HG03045 (cell line): ENCODE results near the gene TSPAN15.

Source experiments
- ATAC-seq: cut with Tn5 transposase; IDR thresholded peaks from one replicate; pipeline ENCODE4 v1.9.1; 2021; ENCODE audit warnings: mild to moderate bottlenecking, moderate library complexity; ENCODE audit not compliant: unreplicated experiment

TSPAN15 gene

DNA sequence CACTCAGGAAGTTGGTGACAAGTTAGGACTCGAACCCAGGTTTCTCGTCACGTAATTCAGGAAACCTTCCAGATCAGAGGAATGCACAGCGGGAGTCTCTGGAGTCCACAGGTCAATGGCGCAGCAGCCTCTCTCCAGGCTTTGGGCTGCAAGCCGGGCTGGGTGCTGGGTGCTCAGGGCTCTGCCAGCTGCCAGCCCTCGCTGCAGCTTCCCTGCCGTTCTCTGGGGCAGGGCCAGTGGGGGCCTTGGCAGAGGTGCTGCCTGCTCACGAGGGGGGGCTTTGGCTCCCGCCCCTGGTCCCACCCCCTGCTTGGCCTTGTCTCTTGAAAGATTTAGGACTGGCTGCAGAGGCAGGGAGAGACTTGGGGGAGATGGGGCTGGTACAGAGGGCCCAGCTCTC, 34.6 kb upstream of the TSPAN15 start, which contains the start of gene TACR2:
TSS of gene TACR2 (minus strand) at position 224 of the 400 bp plus-strand sequence. CDS start 595 bp downstream, outside the sequence.
- ATAC-seq = no peak

DNA sequence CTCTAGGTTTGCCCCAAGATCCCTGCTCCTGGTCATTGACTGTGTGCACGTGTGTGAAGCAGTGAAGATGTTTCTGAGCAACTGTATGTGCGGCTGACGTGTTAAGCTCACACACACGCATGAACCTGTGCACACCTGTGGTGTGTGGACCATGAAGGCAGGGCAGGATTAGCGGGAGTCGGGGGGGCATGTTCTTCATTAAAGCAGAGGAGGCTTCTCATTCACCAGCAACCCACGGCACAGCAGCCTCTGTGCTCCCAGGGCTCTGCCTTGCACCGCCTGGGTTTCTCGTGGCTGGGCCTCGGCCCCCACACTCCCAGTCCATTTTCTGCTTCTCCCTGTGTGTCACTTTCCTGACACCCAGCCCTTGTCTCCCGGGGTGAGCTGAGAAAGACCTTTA, 33.7 kb upstream of the TSPAN15 start:
- ATAC-seq = no peak

DNA sequence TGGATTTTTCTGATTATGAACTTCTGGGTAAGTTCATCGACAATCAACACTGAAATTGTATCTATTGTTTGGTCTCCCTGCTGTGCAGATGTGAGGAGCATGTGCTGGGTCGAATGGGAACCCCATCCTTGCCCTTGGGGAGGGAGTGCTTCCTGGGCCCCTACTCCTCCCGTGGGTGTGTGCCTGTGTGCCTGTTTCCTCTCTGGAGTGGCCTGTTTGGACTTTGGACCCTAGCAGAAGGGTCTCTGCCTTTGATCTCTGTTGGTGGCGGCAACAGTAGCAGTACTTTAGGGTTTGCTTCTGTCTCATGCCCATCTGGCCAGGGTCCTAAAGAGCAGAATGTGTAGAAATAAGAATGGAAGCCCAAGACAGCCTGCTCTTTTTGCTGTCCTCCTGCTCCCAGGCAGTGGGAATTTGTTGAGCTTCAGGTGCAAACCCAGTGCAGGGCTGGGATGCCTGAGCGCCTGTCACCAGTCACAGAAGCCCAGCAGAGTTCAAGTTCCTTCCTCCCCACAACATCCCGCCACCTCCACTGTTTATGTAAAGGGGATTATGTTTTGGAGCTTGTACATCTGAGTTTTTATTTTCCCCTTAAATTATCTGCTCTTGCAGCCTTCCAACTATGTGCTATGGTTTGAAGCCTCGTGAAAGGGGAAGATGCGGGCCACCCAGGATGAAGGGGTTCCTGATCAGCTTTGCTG, 33.1 kb upstream of the TSPAN15 start:
- no peak for ATAC-seq

DNA sequence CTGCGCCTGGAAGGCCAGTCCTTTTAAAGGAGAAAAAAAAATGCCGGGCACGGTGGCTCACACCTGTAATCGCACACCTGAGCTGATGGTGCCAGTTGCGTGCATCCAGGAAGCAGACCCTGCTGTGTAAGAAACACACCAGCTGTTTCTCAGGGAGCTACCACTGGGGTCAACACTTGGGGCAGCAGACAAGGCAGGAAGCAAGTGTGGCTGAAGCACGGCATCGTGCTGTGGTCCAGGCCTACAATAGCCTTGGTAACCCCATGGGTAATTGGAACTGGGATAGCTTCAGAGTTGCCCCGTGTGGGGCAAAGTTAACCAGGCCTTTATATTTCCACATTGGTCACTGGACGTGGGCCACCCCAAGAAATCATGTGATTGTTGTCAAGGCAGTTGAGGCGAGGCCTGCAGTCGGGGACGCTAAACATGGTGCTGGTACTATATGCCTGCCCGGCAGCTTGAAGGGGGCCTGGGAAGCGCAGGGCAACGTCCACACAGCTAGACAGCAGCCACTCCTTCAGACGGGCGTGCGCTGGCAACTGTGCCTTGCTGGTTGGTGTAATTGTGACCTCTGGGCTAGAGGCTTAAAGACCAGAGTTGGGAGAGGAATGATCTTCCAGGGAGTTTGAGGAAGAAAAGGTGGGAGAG, 32.0 kb upstream of the TSPAN15 start:
- no peak for ATAC-seq

DNA sequence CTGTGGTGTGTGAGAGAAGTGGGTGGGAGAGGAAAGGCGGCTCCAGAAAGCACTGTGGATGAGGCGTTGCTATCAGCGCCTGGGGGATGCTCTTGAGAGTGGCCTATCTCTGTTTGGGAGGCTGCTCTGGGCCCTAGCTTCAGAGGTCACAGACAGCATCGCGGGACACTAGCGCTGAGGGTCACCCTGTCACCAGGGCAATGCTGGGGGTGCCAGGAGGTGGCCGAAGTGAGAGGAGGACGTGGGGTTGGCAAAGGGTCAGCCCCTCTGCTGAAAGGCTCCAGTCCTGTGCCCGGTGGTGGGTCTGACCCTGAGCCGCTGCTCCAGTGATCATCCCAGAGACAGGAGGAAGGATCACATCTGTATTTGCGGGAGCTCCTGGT, 31.5 kb upstream of the TSPAN15 start:
- no peak for ATAC-seq

DNA sequence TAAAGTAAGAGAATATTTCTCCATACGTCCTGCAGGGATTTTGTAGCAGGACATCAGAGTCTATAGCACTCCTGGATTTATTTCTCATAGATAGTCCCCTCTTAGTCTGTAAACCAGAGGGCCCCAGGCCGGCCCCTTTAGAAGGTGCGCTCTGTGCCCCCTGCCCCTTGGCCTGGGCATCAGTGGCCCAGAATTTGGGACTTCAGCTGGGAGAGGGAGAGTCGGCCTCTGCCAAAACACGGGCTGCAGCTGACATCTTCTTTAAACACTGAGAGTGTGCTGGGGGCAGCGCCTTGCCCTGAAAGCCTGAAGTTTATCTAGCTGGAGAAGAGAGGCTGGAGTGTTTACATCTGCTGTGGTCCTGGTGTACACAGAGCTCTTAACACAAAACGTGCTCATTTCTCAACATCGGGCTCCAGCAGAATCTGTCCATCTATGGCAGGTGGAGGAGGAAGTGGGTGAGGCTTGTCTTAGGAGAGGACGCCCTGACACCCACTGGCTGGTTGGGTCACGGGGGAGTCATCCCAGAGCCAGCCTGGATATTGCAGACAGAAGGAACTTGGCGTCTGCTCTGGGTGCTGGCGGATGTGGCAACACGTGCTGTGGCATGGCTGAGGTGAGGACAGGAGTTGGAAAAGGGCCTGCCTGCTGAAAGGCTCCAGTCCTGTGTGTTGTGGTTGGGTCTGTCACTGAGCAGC, 29.5 kb upstream of the TSPAN15 start:
- no peak for ATAC-seq

DNA sequence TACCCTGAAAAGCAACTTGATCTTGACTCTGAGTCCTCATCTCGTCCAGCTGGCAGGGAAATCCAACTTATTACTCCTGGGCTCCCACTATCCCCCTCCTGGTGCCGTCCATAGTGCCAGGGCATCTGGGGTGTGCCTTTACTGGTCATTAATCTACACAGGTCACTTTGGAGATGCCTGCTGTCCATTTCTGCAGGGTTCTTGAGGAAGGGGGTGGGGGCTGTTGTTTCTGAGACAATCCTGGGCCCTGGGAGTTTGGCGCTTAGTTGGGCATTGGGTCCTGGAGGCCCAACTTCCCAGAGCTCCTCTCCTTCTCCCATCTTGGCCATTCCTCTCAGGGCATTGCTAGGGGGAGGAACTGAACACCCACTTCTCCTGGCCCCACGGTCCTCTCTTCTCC, 28.6 kb upstream of the TSPAN15 start:
- no peak for ATAC-seq

DNA sequence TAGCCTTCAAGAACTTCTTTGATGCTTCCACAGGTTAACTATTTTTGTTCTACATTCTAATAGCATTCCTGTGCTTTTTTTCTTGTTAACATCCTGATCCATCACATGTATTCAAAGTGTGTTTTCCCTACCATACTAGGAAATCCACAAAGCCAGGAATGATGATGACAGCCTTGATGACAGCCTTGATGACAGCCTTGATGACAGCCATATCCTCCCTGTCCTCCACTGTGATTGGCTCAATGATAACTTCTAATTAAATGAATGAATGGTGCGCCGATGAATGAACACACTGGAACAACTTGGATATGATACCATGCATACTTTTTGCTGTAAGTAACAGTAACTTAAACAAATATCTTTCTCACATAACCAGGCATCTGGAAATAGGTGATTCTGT, 26.2 kb upstream of the TSPAN15 start:
- no peak for ATAC-seq

DNA sequence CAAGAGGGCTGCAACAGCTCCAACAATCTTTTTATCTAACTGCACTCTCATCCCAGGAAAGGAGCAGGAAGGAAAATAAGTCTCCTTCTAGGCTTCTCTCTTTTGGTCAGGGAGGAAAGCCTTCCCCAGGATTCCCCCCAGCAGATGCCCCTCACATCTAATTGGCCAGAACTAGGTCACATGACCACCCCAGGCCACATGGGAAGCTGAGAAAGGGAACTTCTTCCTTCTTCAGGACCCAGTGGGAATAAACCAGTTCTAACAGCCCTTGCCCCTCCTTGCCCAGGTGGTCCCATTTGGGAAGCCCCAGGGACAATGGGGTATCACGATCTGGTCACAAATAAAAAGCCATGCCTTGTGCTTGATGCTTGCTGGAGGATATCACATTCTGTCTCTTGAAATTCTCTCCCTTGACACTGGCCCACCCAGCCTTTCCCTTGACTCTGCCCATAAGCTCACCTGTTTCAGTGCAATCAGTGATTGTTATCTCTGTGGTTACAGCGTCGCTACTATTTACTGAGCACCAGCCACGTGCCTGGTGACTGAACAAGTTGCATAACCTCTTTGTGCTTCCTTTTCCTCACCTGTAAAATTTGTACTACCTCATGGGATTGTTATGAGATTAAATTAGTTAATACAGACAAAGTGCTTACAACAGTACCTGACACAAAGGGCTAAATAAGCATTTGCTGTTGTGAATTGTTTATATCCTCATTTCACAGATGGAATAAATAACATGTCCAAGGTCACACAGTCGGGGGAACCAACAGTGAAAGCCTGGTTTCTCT, 25.6 kb upstream of the TSPAN15 start:
- ATAC-seq = no peak

DNA sequence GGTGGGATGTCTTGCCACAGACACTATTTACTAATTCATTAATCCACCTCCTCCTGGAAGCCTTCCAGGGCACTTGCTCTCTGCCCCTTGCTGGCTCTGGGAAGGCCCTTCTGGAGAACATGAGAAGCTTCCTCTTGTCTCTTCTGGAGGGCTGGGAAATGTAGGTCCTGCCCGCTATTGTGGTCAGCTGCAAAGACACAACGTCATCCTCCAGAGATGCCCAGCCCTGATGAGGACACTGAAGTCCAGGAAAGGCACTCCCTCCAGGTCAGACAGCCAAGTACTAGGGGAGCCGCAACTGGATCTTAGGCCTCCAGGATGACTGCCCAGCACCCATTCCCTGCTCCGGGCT, 24.9 kb upstream of the TSPAN15 start:
- ATAC-seq = no peak

DNA sequence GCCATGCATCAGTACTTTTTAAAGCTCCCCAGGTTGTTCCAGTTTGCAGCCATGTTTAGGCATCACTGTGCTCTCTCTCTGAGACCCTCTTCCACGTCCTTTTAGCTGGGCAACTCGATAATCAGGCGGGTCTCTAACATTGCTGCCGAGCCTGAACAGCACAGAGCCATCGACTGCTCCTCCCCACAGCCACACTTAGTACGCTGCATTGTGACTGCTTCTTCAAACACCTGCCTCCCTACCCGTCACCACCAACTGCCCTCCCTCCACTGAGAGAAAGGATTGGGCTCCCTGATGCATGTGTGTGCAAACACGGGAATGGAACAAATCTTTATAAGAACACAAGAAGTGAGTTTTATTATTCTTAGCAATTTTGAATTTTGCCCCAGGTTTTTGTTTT, 23.1 kb upstream of the TSPAN15 start:
- no peak for ATAC-seq

DNA sequence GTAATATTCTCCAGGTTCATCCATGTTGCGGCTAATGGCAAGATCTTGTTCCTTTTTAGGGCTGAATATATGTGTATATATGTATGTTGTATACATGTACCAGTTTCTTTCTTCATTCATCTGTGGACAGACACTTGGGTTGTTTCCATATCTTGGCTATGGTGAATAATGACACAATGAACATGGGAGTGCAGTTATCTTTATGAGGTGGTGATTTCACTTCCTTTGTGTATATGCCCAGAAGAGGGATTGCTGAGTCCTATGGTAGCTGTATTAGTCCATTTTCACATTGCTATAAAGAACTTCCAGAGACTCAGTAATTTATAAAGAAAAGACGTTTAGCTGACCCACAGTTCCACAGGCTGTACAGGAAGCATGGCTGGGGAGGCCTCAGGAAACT, 17.1 kb upstream of the TSPAN15 start:
- no peak for ATAC-seq

DNA sequence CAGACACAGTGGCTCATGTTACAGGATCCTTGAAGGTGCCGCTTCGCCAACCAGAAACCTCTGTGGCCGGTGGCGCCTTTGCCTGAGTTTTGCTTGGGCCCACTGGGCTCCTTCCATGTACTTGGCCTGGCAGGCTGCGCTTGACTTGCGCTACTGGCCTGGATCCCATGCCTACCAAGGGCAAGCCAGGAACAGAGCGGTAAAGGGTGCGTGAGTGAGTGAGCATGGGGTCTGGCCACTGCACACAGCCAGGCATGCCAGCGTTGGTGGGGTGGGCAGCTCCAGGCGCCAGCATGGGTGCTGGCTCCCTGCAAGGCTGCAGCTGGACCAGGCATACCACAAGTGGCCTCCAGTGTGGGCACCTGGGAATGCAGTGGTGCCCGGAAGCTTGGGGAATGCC, 16.3 kb upstream of the TSPAN15 start:
- no peak for ATAC-seq

DNA sequence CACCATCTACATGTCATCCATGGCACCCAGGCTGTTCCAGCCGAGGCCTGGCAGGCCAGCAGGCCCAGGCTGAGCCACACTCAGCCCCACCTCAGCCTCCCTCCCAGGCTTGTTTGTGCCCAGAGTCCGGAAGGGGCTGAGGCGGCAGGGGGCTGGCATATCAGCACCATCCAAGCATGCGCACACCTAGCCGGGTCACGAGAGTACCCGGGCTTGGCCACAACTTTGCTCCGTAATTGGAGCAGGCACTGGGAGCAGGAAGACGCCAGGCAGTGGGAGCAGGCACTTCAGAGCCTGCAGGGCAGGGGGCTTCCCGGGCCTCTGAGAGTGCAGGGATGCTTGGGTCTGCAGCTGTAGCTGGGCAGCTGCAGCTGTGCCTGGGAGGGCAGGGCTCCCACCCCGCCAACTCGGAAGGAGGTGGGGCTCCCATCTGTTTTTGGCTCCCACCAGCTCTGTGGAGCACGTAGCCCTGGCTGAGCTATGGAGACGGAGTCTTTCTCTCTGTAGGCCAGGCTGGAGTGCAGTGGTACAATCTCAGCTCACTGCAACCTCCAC, 15.2 kb upstream of the TSPAN15 start:
- no peak for ATAC-seq

DNA sequence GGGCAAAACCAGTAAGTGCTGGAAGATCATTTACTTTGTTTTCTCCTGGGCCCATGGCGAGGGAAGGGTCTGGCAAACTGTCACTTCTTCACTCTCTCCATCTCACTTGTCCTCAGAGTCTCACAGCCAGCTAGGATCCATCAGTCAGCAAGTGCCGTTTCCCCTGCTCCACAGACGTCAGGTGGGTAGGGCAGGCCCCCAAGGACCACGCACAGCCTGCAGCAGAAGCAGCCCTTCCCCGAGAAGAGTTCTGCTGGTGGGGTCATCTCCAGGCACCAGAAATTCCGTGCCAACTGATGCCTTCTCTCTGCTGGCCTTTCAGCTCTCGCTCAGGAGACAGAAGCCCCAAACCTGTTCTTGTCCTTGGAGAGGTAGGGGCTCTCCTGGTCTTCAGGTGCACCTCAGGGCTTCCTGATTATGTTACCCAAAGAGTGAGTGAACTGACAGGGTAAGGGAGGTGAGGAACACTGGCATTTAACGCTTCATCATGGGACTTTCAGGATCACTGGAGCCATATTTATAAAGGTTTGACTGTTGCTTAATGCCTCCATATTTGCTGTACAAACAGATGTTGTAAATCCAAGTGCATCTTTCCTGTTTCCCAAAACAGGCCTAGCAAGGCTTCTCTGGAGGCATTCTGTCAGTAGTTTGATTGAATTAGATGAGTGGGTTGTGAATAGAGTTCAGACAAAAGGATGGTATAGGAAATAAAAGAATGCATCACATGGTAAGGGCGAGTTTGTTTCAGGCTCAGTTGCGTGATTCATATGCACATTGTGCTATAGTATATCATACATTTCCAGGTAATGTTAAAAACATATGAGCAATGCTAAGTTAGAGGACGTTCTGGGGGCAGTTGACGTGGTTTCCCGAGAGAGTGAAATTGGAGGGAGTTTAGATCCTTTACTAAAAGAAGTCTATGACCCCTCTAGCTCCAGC, 13.7 kb upstream of the TSPAN15 start:
- ATAC-seq = no peak

DNA sequence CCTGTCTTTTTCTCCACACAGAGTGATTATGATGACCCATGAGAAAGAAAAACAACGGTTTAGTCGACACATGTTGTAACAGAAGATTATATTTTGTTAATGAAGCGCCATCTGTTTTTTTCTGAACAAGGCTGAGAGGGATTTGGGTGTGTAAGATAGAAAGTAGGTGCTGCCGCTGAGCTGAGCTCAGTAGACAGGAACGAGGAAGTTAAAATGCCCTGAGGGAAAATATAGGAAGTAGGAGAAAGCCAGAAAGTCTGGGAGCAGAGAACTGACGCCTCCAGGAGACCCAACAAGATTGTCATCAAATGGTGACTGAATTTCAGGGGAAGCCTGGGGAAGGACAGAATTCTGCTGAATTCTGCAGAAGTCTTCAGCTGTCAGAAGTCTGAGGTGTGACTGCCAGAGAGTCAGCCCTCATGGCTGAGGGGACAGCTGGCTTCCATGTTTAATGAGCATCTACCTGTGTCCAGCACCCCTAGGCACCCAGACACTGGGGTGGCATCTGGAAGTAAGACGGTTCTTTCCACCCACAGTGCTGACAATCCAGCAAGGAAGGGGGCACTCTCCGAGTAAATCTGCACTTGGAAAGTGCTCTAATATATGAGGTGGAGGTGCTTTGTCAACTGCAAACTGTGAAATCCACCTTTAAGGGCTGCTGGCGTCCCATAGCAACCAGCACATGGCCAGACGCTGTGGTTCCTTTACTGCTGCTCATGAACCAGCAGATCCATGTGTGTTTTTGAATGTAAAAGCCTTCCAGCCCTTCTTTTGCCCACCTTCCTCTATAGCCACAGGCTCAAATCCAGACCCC, 12.5 kb upstream of the TSPAN15 start:
- ATAC-seq = no peak

DNA sequence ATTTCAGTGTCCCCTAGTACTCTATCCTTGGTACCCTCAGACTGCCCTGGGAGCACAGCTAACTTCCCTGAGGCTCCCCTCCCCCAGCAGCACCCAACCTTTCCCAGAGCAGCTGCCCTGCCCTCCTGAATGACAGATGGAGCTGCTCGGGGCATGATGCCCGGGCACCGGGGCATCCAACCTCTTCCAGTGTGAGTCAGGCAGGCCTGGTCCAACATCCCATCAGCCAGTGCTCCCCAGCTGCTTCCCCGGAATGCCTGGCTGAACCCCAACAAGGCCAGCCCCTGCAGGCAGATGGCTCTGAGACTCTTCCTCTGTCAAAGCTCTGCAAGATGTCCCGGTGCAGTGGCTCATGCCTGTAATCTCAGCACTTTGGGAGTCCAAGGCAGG, 11.9 kb upstream of the TSPAN15 start:
- no peak for ATAC-seq

DNA sequence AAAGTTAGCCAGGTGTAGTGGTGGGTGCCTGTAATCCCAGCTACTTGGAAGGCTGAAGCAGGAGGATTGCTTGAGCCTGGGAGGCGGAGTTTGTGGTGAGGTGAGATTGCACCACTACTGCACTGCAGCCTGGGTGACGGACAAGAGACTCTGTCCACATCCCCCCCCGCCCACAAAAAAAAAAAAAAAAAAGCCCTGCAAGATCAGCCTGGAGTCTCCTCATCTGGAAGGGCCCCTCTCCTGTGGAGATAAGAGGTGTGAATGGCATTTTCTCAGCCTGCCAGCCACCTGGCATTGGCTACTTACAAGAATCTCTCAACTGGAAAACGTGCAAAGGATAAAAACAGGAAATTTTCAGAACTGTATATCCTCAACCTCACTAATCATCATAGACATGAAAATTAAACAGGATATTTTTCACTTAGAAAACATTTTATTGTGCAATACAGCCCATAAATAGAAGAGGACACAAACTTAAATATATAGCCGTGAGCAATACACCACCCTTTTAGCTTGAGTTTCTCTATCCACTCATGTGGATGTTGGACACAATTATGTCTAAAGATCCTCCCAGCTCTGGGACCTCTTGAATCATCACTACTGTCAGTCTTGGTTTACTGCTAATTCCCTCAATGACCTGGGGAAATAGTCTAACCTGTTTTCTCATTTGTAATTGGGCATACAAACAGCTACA, 11.3 kb upstream of the TSPAN15 start:
- ATAC-seq = no peak

DNA sequence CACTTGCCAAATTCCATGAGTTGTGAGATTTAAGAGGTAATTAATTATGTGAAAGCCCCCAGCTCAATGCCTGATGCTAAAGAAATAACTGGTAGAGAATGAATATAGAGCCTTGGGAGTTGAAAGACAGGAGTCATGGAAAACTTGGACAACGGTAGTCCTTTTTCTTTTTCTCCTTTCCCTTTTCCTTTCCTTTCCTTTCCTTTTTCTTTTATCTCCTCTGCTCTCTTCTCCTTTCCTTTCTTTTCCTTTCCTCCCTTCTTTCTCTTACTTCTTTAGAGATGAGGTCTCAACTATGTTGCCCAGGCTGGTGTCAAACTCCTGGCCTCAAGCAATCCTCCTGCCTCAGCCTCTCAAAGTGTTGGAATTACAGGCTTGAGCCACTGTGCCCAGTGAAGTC, 7.9 kb upstream of the TSPAN15 start:
- no peak for ATAC-seq
